Panc1 (cell line): Measurements from ENCODE around the gene VAC14. TPM values are rescaled to one million over a fixed set of nuclear protein-coding genes. Genes with fewer than 3 reads are reported as not detected.
A peak's percentile ranks its signal among the peaks of the same experiment; 100 is the strongest.

Experiments
- ATAC-seq: fragments of 200-7000 bp; cut with Tn5 transposase; 2 replicates; pipeline ENCODE4 v1.9.1; 2020; ENCODE audit warnings: mild to moderate bottlenecking, moderate library complexity
- BruUV-seq: library from RNA; stranded (reverse); fragments of 400-500 nt; replicated peaks from 2 replicates; lab custom pipeline; 2021; lab: Mats Ljungman, UMichigan
- CTCF ChIA-PET: fragments of 300-600 bp; sonication (Branson Sonifier 250); formaldehyde crosslinking; loops from one replicate; lab custom pipeline; 2022; ENCODE audit warnings: antibody characterized with exemption; lab: Charles Lee
- POLR2A ChIA-PET: fragments of 300-600 bp; sonication (Branson Sonifier 250); formaldehyde crosslinking; loops from one replicate; lab custom pipeline; 2022; ENCODE audit warnings: antibody characterized with exemption; lab: Charles Lee
- DNase-seq: peaks from one replicate; pipeline ENCODE4 v3.0.0-alpha.2; 2010; ENCODE audit warnings: low read depth, low spot score
- H3K27ac ChIP-seq: 2 replicates; pipeline ENCODE4 v1.5.1; 2011; ENCODE audit warnings: mild to moderate bottlenecking, low read length, inconsistent platforms
- H3K27me3 ChIP-seq: fragments of 200-500 bp; sonication (Bioruptor generic); 2 replicates; pipeline ENCODE4 v1.6.0; 2014; ENCODE audit warnings: low read length, inconsistent platforms; ENCODE audit not compliant: control insufficient read depth, insufficient read depth
- H3K36me3 ChIP-seq: fragments of 200-500 bp; sonication (Bioruptor generic); 2 replicates; pipeline ENCODE4 v1.5.1; 2014; ENCODE audit warnings: inconsistent platforms, mild to moderate bottlenecking, low read length, moderate library complexity; ENCODE audit not compliant: control insufficient read depth, insufficient read depth
- H3K4me1 ChIP-seq: 2 replicates; pipeline ENCODE4 v1.5.1; 2011; ENCODE audit warnings: inconsistent platforms, mild to moderate bottlenecking, low read length, moderate library complexity; ENCODE audit not compliant: control insufficient read depth, insufficient read depth
- H3K4me3 ChIP-seq, 2 experiments: 2 replicates each; pipeline ENCODE4 v1.5.1; 2011 to 2012; ENCODE audit warnings: low read depth in 2 of 2, low read length in 2 of 2, mild to moderate bottlenecking in 2 of 2, inconsistent platforms in 1 of 2, moderate library complexity in 1 of 2
- H3K9me3 ChIP-seq: fragments of 200-500 bp; sonication (Bioruptor generic); 2 replicates; pipeline ENCODE4 v1.5.1; 2014; ENCODE audit warnings: low read depth, mild to moderate bottlenecking, inconsistent platforms, low read length, moderate library complexity; ENCODE audit not compliant: control insufficient read depth, insufficient read depth
- POLR2AphosphoS5 ChIP-seq: IDR thresholded peaks from 2 replicates; pipeline ENCODE4 v1.6.1; 2012; ENCODE audit warnings: mild to moderate bottlenecking, low read depth, low read length, moderate library complexity
- REST ChIP-seq, 2 experiments: IDR thresholded peaks; 2 replicates each; pipeline ENCODE4 v1.6.1; 2011 to 2012; ENCODE audit warnings: low read depth in 2 of 2, control low read depth in 1 of 2, low read length in 1 of 2, mild to moderate bottlenecking in 1 of 2, moderate library complexity in 1 of 2; ENCODE audit not compliant: insufficient read depth in 1 of 2
- SIN3A ChIP-seq: IDR thresholded peaks from 2 replicates; pipeline ENCODE4 v1.6.1; 2012; ENCODE audit warnings: low read depth, mild to moderate bottlenecking, low read length, moderate library complexity, borderline replicate concordance; ENCODE audit not compliant: insufficient read depth
- TCF7L2 ChIP-seq: IDR thresholded peaks from 2 replicates; pipeline ENCODE4 v1.6.1; 2011; ENCODE audit warnings: mild to moderate bottlenecking, low read depth, low read length, inconsistent platforms
- in situ Hi-C: cut with HindIII; loops from 2 replicates; pipeline ENCODE4 v1.10.0; 2016; ENCODE audit warnings: low sequenced_read_pairs, low pct_unique_long_range_greater_than_20kb
- intact Hi-C: fragments of 100-400 bp; cut with micrococcal nuclease; formaldehyde crosslinking; loops from one replicate; pipeline ENCODE4 v1.10.0; 2022; ENCODE audit not compliant: unreplicated experiment
- total RNA-seq: library from RNA; stranded (reverse); gene quantifications from one replicate; pipeline ENCODE4 v1.2.1, GENCODE V29; 2021; ENCODE audit not compliant: unreplicated experiment
- TF ChIP-seq, protein P1 (sequence below): fragments of 450-650 bp; IDR thresholded peaks from 2 replicates; pipeline ENCODE4 v1.5.1; 2017; ENCODE audit warnings: mild to moderate bottlenecking

The VAC14 gene
- total RNA-seq, 1 experiment from 2014 or later, result 37.9 TPM

- H3K4me1 ChIP-seq, result peaks cover 2% of the 10 kb centered on the region
- ATAC-seq (no peak), DNase-seq (no peak)
- no peak overlapping the region for H3K27ac ChIP-seq
- POLR2A ChIA-PET, result no interaction called here
- no peaks in the 10 kb centered on the region; the same call in 1 of the 2 replicates for H3K9me3 ChIP-seq
- H3K27me3 ChIP-seq, result no peaks in the 10 kb centered on the region; the same call in 1 of the 2 replicates
- CTCF ChIA-PET, result no interaction called here
- intact Hi-C loops, result no loop called here
- no TSS peak for BruUV-seq
- TF ChIP-seq TCF7L2 (no peak), POLR2AphosphoS5 (no peak), REST (IDR thresholded peaks at IDR 0.05; ENCODE audit: insufficient read depth in 1 of 2, low read depth in 2 of 2, low read length in 1 of 2) (no peak), SIN3A (no peak)
- TF ChIP-seq, protein P1, sequence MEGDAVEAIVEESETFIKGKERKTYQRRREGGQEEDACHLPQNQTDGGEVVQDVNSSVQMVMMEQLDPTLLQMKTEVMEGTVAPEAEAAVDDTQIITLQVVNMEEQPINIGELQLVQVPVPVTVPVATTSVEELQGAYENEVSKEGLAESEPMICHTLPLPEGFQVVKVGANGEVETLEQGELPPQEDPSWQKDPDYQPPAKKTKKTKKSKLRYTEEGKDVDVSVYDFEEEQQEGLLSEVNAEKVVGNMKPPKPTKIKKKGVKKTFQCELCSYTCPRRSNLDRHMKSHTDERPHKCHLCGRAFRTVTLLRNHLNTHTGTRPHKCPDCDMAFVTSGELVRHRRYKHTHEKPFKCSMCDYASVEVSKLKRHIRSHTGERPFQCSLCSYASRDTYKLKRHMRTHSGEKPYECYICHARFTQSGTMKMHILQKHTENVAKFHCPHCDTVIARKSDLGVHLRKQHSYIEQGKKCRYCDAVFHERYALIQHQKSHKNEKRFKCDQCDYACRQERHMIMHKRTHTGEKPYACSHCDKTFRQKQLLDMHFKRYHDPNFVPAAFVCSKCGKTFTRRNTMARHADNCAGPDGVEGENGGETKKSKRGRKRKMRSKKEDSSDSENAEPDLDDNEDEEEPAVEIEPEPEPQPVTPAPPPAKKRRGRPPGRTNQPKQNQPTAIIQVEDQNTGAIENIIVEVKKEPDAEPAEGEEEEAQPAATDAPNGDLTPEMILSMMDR, result no peak
- in situ Hi-C loops, result no loop called here
- no peaks in the 10 kb centered on the region; the same call in 1 of the 2 replicates for H3K36me3 ChIP-seq
- H3K4me3 ChIP-seq, result no peak overlapping the region
Measured at GRCh38 chr16:70804734-70805169, 3.8 kb upstream of the VAC14 start.

DNA sequence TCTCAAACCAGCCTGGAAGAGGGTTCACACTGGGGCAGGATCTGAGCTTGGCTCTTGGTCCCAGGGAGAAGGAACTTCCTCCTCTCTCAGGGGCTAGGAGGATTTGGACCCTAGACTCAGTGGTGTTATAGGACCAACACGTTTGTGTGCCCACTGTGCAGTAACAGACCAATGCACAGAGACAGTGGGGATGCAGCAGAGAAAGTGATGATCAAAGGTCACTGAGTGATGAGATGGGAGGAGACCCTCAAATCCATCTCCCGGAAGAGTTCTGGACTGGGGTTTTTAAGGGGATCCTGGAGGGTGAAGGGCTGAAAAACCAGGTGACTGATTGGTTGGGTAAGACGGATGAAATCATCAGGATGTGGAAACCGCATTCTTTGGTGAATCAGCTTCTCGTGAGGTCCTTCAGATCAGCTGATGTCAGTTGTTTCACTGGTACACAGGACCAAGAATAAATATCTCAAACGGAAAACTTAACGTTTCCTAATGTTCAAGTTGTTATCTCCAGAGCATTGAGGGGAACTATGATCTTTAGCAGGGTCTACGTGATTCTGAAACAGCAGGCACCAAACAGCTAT is 3.3 kb upstream of the VAC14 start:
- CTCF ChIA-PET, result no interaction called here
- BruUV-seq, result no TSS peak
- POLR2A ChIA-PET, result no interaction called here
- no peak for ATAC-seq
- Histone ChIP-seq H3K9me3 (no peaks in the 10 kb centered on the region; the same call in 1 of the 2 replicates), H3K27ac (no peak overlapping the region), H3K27me3 (no peaks in the 10 kb centered on the region; the same call in 1 of the 2 replicates), H3K4me3 (no peak overlapping the region), H3K4me1 (peaks cover 7% of the 10 kb centered on the region), H3K36me3 (no peaks in the 10 kb centered on the region; the same call in 1 of the 2 replicates)
- intact Hi-C loops (no loop called here), in situ Hi-C loops (no loop called here)
- peak; percentile 27 for DNase-seq
- TF ChIP-seq TCF7L2, result no peak
- TF ChIP-seq REST (IDR thresholded peaks at IDR 0.05; ENCODE audit: insufficient read depth in 1 of 2, low read depth in 2 of 2, low read length in 1 of 2), result no peak
- no peak for TF ChIP-seq POLR2AphosphoS5
- TF ChIP-seq, protein P1, result no peak
- TF ChIP-seq SIN3A, result no peak
